Lower leg skin (tissue), 3 donors: ENCODE results near the gene SFMBT2.

Experiments used
- POLR2A ChIP-seq, 2 donors: fragments of 450-650 bp; IDR thresholded peaks; one replicate each; pipeline ENCODE4 v1.6.1; 2016 to 2017; ENCODE audit warnings: antibody characterized with exemption in 2 of 2, mild to moderate bottlenecking in 1 of 2, moderate library complexity in 1 of 2
- TF ChIP-seq, protein P1 (sequence below), 3 donors: fragments of 450-650 bp; IDR thresholded peaks; one replicate each; pipeline ENCODE4 v1.5.1; 2016; ENCODE audit warnings: antibody characterized with exemption in 3 of 3, mild to moderate bottlenecking in 3 of 3, moderate library complexity in 2 of 3

DNA sequence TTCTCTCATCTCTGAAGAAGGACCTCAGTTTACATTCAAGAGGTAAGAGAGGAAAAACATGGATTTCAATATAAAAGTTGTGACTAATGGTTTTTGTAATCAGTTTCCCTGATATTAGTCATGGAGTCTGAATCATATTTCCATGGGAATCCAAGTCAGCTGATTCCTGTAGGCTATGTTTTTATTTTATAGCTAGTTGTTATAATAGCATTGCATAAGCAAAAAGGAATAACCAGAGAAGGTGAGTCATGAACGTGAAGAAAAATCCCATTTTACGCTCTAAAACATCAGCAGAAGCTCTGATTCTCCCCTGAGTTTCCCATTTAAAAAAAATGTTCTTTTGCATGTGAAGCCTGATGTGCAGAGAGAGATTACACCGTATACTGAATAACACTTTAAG lies 299.3 kb downstream of the SFMBT2 start:
- TF ChIP-seq, protein P1, sequence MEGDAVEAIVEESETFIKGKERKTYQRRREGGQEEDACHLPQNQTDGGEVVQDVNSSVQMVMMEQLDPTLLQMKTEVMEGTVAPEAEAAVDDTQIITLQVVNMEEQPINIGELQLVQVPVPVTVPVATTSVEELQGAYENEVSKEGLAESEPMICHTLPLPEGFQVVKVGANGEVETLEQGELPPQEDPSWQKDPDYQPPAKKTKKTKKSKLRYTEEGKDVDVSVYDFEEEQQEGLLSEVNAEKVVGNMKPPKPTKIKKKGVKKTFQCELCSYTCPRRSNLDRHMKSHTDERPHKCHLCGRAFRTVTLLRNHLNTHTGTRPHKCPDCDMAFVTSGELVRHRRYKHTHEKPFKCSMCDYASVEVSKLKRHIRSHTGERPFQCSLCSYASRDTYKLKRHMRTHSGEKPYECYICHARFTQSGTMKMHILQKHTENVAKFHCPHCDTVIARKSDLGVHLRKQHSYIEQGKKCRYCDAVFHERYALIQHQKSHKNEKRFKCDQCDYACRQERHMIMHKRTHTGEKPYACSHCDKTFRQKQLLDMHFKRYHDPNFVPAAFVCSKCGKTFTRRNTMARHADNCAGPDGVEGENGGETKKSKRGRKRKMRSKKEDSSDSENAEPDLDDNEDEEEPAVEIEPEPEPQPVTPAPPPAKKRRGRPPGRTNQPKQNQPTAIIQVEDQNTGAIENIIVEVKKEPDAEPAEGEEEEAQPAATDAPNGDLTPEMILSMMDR (IDR thresholded peaks at IDR 0.05): no peak
- TF ChIP-seq POLR2A (IDR thresholded peaks at IDR 0.05): no peak
